RCC 7860 (cell line): ENCODE measurements around the gene ARHGDIB.

Source experiments
- DNase-seq: peaks from one replicate; pipeline ENCODE4 v3.0.0-alpha.2; 2015; ENCODE audit warnings: low spot score
- FAIRE-seq: peaks from 2 replicates; lab custom pipeline; 2012; peaks lifted over from hg19 to GRCh38; lab: Jason Lieb, UNC

The ARHGDIB gene

DNA sequence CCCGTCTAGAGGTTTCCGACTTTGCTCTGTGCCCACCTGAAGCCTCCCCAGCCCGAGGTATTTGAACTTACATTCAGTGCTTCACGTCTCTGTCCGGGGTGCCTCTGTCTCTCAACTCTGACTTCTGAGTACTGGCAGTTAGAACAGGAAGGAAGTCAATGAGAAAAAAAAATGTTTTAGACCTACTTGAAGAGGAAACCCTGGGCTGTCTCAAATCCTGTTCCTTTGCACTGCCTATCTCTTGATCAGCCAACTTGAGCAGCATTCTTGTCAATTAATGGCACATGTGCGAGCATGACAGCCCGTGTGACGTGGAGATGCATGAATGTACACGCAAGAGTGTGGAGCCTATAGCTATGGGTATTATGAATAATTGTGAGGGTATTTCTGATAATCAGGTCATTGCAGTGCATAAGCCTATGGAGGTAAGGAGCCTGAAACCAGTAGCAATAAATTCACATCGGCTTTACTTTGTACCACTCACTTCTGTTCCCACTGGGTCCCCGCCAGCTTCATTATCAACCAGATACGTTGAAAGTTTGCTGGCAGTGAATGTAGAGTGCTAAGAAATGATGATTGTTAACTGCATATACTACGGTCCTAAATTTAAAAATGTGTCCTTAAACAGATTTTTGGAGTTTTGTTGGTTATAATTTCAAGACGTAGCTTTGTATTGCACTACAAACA, at the start of gene ARHGDIB:
TSS of gene ARHGDIB (minus strand) at position 136 of the 687 bp plus-strand sequence. CDS start 10,889 bp downstream, outside the sequence.
- no peak for DNase-seq
- FAIRE-seq = no peak

DNA sequence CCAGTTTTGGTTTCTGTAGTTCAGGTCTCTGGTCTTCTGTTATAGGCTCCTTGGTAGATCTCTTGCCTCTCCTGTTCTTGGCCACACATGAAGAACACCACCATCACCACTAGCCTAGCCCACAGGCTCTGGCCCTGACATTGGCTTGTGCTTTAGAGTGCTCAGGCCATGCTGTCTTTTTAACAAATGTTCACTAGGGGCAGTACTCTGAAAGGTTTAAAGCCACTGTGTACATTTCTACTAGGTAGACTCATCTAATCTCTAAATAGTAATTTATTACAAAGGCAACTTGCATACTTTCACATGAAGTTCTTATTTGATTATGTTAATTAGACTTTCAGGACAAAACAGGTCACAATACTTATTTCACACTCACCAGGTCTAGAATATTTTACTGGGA, 49.8 kb upstream of the ARHGDIB start:
- no peak for DNase-seq
- FAIRE-seq = no peak

DNA sequence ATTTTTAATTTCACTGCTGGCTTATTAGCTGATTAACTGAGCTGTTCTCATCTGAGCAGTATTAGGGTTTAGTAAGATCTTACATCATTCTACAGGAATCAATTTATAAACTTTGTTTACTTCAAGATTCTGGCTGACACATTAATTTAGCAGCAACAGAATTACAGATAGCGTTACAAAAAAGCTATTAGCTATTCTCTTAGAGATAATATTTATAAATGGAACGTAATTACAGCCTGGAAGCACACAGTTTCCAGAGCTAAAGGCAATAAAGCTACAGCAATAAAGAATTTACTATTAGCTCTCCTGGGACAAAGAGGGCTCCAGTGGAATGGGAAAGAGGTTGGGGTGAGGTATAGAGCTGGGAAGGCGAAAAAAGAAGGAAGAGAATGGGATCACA, 46.1 kb upstream of the ARHGDIB start:
- no peak for DNase-seq
- no peak for FAIRE-seq

- FAIRE-seq (no peak), DNase-seq (no peak)
Measured at GRCh38 chr12:15005064-15005463, 43.7 kb upstream of the ARHGDIB start.

DNA sequence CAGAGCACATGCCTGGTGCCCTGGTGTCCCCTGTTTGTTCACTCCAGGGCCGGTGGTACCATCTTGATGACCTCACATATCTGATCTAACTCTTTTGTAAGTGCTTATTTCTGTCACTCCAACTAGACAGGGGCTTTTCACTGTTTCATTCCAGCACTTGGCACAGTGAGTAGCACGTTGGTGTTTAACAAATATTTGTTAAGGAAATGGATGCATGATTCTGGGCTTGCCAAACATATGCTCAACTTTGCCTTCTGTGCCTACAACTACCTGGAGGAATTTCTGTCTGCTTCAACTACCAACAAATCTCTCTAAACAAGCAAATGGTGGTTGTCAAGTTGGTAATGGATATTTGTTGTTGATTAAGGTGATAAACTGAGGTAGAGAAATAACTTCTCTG, 43.0 kb upstream of the ARHGDIB start:
- FAIRE-seq = no peak
- DNase-seq = no peak

GRCh38 chr12:15001733-15002382, 40.5 kb upstream of the ARHGDIB start:
- no peak for FAIRE-seq
- no peak for DNase-seq

- no peak for DNase-seq
- no peak for FAIRE-seq
Measured at GRCh38 chr12:15000575-15000974, 39.2 kb upstream of the ARHGDIB start.

- FAIRE-seq (no peak), DNase-seq (no peak)
Measured at GRCh38 chr12:14999695-15000365, 38.4 kb upstream of the ARHGDIB start.

DNA sequence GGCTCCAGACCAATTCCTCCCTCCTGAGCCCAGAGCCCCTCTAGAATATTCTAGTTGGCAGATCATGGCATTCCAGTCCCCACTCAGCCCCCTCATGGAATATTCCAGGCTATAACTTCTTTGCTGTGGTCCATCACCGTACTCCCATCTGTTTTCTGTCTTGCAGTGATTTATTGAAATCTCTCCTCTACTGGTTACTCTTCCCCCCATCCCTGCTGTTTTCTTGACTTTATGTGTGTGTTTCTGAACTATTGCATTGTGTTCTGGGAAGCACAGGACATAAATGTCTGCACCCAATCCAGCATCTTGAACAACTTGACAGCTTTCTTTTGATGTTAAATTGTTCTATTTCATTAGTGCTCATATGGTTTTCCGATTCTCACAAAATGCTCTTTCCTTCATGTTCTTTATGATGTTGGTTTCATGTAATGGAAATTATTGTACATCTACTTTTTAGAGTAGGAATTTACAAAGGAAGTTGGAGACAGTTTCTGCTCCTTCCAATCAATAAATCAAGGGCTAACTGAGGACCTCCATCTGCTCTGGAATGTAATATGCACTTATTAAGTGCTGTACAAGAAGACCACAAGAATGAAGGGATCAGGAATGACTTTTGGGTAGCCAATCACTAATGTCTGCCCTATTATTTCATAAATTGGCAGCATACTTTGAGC, 37.8 kb upstream of the ARHGDIB start:
- no peak for FAIRE-seq
- no peak for DNase-seq

GRCh38 chr12:14997998-14998397, 36.6 kb upstream of the ARHGDIB start:
- DNase-seq = no peak
- FAIRE-seq = no peak

DNA sequence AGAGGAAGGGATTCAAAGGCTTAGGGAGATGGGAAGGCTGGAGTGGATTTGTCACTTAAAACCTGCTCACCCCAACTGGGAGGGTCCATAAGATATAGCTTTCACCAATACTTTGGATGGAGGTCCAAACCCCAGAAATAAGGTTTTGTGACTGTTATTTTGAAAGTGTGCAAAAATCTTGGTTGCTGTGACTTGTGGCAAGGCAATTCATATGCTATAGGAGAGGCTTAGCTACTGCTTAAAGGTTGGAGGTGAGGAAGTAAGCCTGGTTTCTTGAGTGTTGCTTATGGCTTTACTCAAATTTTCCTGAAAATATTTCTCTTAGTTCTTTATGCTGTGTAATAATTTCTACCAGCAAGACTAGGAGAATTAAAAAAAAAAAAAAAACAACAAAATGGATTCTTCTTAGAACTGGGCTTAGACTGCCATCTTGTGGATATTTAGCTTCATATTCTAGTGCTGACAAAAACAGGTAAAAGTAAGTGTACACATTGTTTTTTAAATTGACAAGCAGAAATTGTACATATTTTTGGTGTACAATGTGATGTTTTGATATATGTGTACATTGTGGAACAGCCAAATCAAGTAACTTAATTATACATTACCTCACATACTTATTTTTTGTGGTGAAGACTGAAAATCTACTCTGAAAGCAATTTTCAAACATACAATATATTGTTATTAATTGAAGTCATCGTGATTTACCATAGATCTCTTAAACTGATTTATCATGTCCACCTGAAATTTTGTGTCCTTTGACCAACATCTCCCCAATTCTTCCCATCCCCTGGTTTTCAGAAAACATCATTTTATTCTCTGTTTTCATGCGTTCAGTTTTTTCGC, 34.4 kb upstream of the ARHGDIB start:
- peak; percentile 28 for DNase-seq
- peak; percentile 82 for FAIRE-seq

GRCh38 chr12:14994610-14995009, 33.2 kb upstream of the ARHGDIB start:
- no peak for DNase-seq
- no peak for FAIRE-seq

DNA sequence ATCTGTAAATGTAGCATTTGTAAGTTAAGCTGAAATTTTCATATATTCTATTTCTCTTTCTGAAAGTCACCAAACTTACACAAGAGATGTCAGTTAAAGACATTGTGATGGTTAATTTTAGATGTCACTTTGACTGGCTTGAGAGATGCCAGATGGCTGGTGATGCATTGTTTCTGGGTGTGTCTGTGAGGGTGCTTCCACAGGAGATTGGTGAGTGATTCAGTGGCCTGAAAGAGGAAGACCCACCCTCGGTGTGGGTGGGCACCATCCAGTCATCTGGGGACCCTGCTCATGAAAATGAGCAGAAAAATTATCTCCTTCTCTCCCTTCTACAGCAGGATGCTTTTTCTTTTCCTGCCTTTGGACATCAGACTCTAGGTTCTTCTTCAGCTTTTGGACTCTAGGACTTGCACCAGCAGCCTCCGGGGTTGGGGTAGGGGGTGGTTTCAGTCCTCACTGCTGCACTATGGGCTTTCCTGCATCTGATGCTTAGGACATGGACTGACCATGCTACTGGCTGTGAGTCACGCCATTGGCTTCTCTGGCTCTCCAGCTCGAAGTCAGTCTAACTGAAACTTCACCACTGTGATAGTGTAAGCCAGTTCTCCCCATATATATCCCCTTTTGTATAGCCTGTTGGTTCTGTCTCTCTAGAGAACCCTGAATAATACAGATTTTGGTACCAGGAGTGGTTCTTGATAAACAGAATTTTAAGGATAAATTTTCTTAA, 32.3 kb upstream of the ARHGDIB start:
- DNase-seq (no peak), FAIRE-seq (no peak)

DNA sequence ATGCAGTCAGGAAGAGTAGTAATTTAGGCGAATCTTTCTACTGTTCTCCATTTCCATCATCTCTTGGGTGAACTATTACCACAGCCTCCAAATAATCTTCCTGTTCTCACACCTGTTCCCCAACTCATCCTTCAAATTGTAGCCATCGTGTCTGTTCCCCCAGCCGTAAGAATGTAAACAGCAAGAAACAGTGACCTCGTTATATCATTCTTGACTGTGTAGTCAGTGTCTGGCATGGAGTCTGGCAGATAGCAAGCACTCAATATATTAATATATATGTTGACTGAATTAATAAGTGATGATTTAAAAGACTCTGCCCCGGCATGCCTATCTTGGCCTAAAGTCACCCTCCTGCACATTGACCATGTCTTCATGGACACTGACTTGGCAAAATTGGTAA, 31.7 kb upstream of the ARHGDIB start:
- FAIRE-seq (no peak), DNase-seq (no peak)

GRCh38 chr12:14992673-14993072, 31.3 kb upstream of the ARHGDIB start:
- no peak for FAIRE-seq
- no peak for DNase-seq

GRCh38 chr12:14991069-14991468, 29.7 kb upstream of the ARHGDIB start:
- DNase-seq (no peak), FAIRE-seq (no peak)

DNA sequence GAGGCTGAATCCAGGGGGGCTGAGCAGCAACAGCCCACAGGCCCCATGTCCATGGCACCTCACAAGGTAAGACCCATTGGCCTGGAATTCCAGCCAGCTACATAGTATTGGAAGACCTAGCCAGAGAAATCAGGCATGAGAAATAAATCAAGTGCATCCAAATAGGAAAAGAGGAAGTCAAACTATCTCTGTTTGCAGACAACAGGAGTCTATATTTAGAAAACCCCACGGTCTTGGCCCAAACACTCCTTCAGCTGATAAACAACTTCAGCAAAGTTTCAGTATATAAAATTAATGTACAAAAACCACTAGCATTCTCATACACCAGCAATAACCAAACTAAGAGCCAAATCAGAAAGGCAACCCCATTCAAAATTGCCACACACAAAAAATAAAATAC, 28.4 kb upstream of the ARHGDIB start:
- no peak for DNase-seq

DNA sequence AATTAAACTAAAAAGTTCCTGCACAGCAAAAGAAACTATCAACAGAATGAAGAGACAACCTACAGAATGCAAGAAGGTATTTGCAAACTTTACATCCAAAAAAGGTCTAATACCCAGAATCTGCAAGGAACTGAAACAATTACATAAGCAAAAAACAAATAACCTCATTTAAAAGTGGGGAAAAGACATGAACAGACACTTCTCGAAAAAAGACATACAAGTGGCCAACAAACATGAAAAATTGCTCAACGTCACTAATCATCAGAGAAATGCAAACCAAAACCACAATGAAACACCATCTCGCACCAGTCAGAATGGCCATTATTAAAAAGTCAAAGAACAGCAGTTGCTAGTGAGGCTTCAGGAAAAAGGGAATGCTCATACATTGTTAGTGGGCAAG, 26.6 kb upstream of the ARHGDIB start:
- no peak for DNase-seq
- no peak for FAIRE-seq

More for the DNA sequence above, 28.4 kb upstream of the ARHGDIB start:
- FAIRE-seq = no peak

DNA sequence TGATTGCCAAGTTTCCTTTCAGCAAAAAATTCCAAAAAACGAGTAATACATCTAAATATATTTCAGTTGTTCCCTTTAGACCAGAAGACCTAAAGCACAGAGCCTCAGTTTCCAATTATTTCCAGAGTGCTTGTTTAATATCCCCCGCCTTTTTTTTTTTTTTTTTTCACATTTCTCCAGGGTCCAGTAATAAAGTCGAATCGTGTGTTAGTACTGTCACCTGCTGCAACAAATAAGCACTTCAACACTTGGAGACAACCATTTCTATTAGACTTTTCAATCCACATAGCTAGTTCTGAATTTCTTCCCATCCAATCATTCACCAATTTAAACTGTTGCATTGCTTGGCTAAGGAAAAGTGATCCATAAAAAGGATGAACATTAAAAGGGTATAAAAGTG, 25.0 kb upstream of the ARHGDIB start:
- FAIRE-seq = no peak
- no peak for DNase-seq

DNA sequence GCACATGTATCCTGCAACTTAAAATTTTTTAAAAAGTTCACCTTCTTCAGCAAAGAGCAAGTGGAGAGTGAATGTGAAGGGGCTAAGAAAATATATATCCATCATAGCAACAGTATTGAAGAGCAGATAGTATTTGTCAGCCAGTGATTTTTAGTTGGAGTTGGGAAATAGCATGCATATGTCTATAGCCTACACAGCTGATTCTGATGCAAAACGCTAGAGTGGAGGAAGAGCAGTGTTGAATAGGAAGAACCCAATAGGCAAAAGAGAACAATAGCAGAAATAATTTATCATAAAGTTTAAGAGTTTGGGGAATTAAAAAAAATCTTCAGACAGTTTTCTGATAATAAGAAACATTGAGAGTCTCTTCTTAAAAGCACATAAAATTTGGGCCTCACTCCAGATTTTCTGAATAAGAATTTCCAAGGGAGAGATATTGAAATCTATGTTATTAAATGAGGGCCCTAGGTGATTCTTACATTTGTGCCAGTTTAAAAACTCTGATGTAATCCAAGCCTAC, 23.4 kb upstream of the ARHGDIB start:
- FAIRE-seq (no peak), DNase-seq (no peak)
